NCI-H526 (cell line): ENCODE data around the gene TTLL4.

Source experiments
- DNase-seq, 2 experiments: peaks; one replicate each; lab custom pipeline; 2025; lab: John Stamatoyannopoulos, UW

Gene TTLL4

GRCh38 chr2:218783688-218784087 is 73.1 kb downstream of the TTLL4 start:
- DNase-seq = no peak

GRCh38 chr2:218785103-218785502 is 74.5 kb downstream of the TTLL4 start:
- DNase-seq = no peak

GRCh38 chr2:218786133-218786532 is 75.5 kb downstream of the TTLL4 start:
- DNase-seq = no peak

GRCh38 chr2:218788529-218789255 is 78.1 kb downstream of the TTLL4 start:
- no peak for DNase-seq

- DNase-seq = no peak
Measured at GRCh38 chr2:218792433-218792832, 81.8 kb downstream of the TTLL4 start.

GRCh38 chr2:218796691-218797090 is 86.1 kb downstream of the TTLL4 start:
- no peak for DNase-seq

- no peak for DNase-seq
Measured at GRCh38 chr2:218798767-218799504, 88.3 kb downstream of the TTLL4 start.

- DNase-seq = no peak
Measured at GRCh38 chr2:218799990-218800389, 89.4 kb downstream of the TTLL4 start.

GRCh38 chr2:218802386-218802994 is 91.9 kb downstream of the TTLL4 start:
- no peak for DNase-seq

- no peak for DNase-seq
Measured at GRCh38 chr2:218804817-218805216, 94.2 kb downstream of the TTLL4 start.
